HepG2 (cell line): ENCODE measurements around the gene ERBB3. TPM values are rescaled to one million over a fixed set of nuclear protein-coding genes. Genes with fewer than 3 reads are reported as not detected.

Experiments
- CCAR2 ChIP-seq: fragments of 200-400 bp; formaldehyde crosslinking; optimal IDR thresholded peaks from 2 replicates; pipeline ENCODE3; 2018; ENCODE audit warnings: low read depth, mild to moderate bottlenecking, low read length, moderate library complexity
- ETV5 ChIP-seq: IDR thresholded peaks from 2 replicates; pipeline ENCODE4 v1.6.1; 2018; ENCODE audit warnings: missing biosample characterization, missing genetic modification reagents, inconsistent platforms, borderline replicate concordance
- KLF12 ChIP-seq: sonication (generic); formaldehyde crosslinking; IDR thresholded peaks from 2 replicates; pipeline ENCODE4 v1.4.0; 2020; ENCODE audit warnings: missing genetic modification reagents, borderline replicate concordance
- NPAS2 ChIP-seq: sonication (generic); formaldehyde crosslinking; IDR thresholded peaks from 2 replicates; pipeline ENCODE4 v1.8.0; 2022; ENCODE audit warnings: mild to moderate bottlenecking, missing genetic modification reagents, borderline replicate concordance
- PITX1 ChIP-seq: sonication (generic); formaldehyde crosslinking; IDR thresholded peaks from 2 replicates; pipeline ENCODE4 v1.5.1; 2020; ENCODE audit warnings: mild to moderate bottlenecking, missing genetic modification reagents
- RBM22 ChIP-seq: fragments of 200-400 bp; formaldehyde crosslinking; optimal IDR thresholded peaks from 2 replicates; pipeline ENCODE3; 2017; ENCODE audit warnings: mild to moderate bottlenecking, low read length, moderate library complexity
- SMAD9 ChIP-seq: sonication (generic); formaldehyde crosslinking; IDR thresholded peaks from 2 replicates; pipeline ENCODE4 v1.5.1; 2020; ENCODE audit warnings: mild to moderate bottlenecking, missing genetic modification reagents
- THYN1 ChIP-seq: sonication (generic); formaldehyde crosslinking; IDR thresholded peaks from 2 replicates; pipeline ENCODE4 v1.8.1; 2023; ENCODE audit warnings: low read depth, mild to moderate bottlenecking, moderate library complexity, missing genetic modification reagents, borderline replicate concordance
- ZFX ChIP-seq: sonication (generic); formaldehyde crosslinking; IDR thresholded peaks from 2 replicates; pipeline ENCODE4 v1.4.0; 2020; ENCODE audit warnings: mild to moderate bottlenecking, low read depth, missing genetic modification reagents, moderate library complexity
- ZNF569 ChIP-seq: sonication (generic); formaldehyde crosslinking; IDR thresholded peaks from 2 replicates; pipeline ENCODE4 v1.5.0; 2020; ENCODE audit warnings: mild to moderate bottlenecking, missing genetic modification reagents, moderate library complexity, borderline replicate concordance
- ZNF781 ChIP-seq: sonication (generic); formaldehyde crosslinking; IDR thresholded peaks from 2 replicates; pipeline ENCODE4 v1.5.1; 2020; ENCODE audit warnings: borderline replicate concordance, mild to moderate bottlenecking, missing genetic modification reagents; ENCODE audit errors: not compliant biosample characterization
- ZNF883 ChIP-seq: sonication (generic); formaldehyde crosslinking; IDR thresholded peaks from 2 replicates; pipeline ENCODE4 v1.5.1; 2020; ENCODE audit warnings: mild to moderate bottlenecking, missing genetic modification reagents; ENCODE audit errors: not compliant biosample characterization
- polyA plus RNA-seq, 8 experiments: library from polyadenylated mRNA; depleted of rRNA in 3 of 8; stranded (reverse) in 7 of 8; unstranded in 1 of 8; fragments of >200 nt; fragmentation: Illumina TruSeq in 4 of 8; extraction: Trizol in 4 of 8; gene quantifications; 2 replicates each; pipeline versions ENCODE4 v1.2.1 to v1.2.3, GENCODE V29; 2011 to 2016; ENCODE audit warnings: low read depth in 4 of 8, missing spikeins in 1 of 8, mixed read lengths in 1 of 8; ENCODE audit not compliant: insufficient read depth in 1 of 8
- total RNA-seq, 5 experiments: library from RNA; depleted of rRNA; stranded (reverse); fragments of >200 nt; fragmentation: Illumina TruSeq; extraction: Trizol; gene quantifications; 2 replicates each; pipeline ENCODE4 v1.2.3, GENCODE V29; 2016; ENCODE audit warnings: low read depth in 1 of 5
- TF ChIP-seq, protein P1 (sequence below): sonication (generic); formaldehyde crosslinking; IDR thresholded peaks from 2 replicates; pipeline ENCODE4 v1.5.0; 2020; ENCODE audit warnings: mild to moderate bottlenecking, missing genetic modification reagents, borderline replicate concordance
- TF ChIP-seq, protein P2 (sequence below): IDR thresholded peaks from 2 replicates; pipeline ENCODE4 v1.6.1; 2016; ENCODE audit warnings: low read depth, borderline replicate concordance
- TF ChIP-seq, protein P3 (sequence below): sonication (generic); formaldehyde crosslinking; IDR thresholded peaks from 2 replicates; pipeline ENCODE4 v1.5.1; 2020; ENCODE audit warnings: missing genetic modification reagents, mild to moderate bottlenecking, borderline replicate concordance

Gene ERBB3
- total and polyA plus RNA-seq, 2 of the 13 experiments (the other 11 are each of a cell fraction or from before 2014, with no cell fraction given): 93.6 to 358 TPM

DNA sequence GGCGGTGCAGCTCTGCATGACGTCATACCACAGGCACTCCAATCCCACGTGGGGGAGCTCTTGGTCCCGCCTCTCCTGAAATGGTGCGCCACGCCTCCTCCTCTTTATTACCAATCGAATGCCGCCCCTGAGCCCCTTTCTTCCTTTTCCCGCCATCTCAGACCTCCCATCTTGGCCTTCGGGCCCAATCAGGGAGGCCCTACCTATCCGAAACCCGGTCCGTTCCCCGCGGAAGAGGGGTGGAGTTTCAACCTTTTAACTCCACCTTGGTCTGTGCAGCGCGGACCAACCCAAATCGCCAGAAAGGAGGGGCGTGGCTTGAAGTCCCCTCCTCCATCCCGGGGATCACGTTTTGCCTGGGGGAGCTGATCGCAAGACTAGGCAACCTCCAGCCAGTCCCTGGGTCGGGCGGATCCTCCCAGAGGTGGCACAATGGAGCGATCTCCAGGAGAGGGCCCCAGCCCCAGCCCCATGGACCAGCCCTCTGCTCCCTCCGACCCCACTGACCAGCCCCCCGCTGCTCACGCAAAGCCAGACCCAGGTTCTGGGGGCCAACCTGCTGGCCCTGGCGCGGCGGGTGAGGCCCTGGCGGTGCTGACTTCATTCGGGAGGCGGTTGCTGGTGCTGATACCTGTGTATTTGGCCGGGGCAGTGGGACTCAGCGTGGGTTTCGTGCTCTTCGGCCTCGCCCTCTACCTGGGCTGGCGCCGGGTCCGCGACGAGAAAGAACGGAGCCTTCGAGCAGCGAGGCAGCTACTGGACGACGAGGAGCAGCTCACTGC, 48.1 kb downstream of the ERBB3 start, which contains the start of gene ESYT1 (continued):
- TF ChIP-seq, protein P1, sequence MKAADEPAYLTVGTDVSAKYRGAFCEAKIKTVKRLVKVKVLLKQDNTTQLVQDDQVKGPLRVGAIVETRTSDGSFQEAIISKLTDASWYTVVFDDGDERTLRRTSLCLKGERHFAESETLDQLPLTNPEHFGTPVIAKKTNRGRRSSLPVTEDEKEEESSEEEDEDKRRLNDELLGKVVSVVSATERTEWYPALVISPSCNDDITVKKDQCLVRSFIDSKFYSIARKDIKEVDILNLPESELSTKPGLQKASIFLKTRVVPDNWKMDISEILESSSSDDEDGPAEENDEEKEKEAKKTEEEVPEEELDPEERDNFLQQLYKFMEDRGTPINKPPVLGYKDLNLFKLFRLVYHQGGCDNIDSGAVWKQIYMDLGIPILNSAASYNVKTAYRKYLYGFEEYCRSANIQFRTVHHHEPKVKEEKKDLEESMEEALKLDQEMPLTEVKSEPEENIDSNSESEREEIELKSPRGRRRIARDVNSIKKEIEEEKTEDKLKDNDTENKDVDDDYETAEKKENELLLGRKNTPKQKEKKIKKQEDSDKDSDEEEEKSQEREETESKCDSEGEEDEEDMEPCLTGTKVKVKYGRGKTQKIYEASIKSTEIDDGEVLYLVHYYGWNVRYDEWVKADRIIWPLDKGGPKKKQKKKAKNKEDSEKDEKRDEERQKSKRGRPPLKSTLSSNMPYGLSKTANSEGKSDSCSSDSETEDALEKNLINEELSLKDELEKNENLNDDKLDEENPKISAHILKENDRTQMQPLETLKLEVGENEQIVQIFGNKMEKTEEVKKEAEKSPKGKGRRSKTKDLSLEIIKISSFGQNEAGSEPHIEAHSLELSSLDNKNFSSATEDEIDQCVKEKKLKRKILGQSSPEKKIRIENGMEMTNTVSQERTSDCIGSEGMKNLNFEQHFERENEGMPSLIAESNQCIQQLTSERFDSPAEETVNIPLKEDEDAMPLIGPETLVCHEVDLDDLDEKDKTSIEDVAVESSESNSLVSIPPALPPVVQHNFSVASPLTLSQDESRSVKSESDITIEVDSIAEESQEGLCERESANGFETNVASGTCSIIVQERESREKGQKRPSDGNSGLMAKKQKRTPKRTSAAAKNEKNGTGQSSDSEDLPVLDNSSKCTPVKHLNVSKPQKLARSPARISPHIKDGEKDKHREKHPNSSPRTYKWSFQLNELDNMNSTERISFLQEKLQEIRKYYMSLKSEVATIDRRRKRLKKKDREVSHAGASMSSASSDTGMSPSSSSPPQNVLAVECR (CRISPR knock-in tag): peak; percentile 84
- TF ChIP-seq, protein P2, sequence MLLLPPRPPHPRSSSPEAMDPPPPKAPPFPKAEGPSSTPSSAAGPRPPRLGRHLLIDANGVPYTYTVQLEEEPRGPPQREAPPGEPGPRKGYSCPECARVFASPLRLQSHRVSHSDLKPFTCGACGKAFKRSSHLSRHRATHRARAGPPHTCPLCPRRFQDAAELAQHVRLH (CRISPR knock-in tag): no peak
- TF ChIP-seq RBM22: no peak
- TF ChIP-seq ZNF781 (CRISPR knock-in tag): peak; percentile 8
- peak; percentile 32; the same call in 1 of the 2 replicates for TF ChIP-seq PITX1
- peak; percentile 46 for TF ChIP-seq ZNF883 (CRISPR knock-in tag)
- TF ChIP-seq SMAD9 (CRISPR knock-in tag): 0 out of 2 replicates have a peak, but pooled peaks have one; percentile 77
- TF ChIP-seq THYN1 (CRISPR knock-in tag): no peak
- 0 out of 2 replicates have a peak, but pooled peaks have one; percentile 33 for TF ChIP-seq ZNF569 (CRISPR knock-in tag)
- TF ChIP-seq, protein P3, sequence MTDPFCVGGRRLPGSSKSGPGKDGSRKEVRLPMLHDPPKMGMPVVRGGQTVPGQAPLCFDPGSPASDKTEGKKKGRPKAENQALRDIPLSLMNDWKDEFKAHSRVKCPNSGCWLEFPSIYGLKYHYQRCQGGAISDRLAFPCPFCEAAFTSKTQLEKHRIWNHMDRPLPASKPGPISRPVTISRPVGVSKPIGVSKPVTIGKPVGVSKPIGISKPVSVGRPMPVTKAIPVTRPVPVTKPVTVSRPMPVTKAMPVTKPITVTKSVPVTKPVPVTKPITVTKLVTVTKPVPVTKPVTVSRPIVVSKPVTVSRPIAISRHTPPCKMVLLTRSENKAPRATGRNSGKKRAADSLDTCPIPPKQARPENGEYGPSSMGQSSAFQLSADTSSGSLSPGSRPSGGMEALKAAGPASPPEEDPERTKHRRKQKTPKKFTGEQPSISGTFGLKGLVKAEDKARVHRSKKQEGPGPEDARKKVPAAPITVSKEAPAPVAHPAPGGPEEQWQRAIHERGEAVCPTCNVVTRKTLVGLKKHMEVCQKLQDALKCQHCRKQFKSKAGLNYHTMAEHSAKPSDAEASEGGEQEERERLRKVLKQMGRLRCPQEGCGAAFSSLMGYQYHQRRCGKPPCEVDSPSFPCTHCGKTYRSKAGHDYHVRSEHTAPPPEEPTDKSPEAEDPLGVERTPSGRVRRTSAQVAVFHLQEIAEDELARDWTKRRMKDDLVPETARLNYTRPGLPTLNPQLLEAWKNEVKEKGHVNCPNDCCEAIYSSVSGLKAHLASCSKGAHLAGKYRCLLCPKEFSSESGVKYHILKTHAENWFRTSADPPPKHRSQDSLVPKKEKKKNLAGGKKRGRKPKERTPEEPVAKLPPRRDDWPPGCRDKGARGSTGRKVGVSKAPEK: no peak
- peak; percentile 46; the same call in 1 of the 2 replicates for TF ChIP-seq NPAS2 (CRISPR knock-in tag)
- TF ChIP-seq ETV5 (CRISPR knock-in tag): peak; percentile 25; the same call in 1 of the 2 replicates
- peak; percentile 88 for TF ChIP-seq ZFX (CRISPR knock-in tag)
- peak; percentile 85 for TF ChIP-seq KLF12 (CRISPR knock-in tag)
- TF ChIP-seq CCAR2: no peak
